CD4-positive, alpha-beta T cell treated with Interferon gamma for 1 hour (primary cell): ENCODE measurements around the gene TLR9.

Experiments used
- DNase-seq: peaks from one replicate; pipeline ENCODE4 v3.0.0-alpha.2; 2020

Gene TLR9

GRCh38 chr3:52215351-52215750 lies 10.1 kb downstream of the TLR9 start:
- DNase-seq, result no peak

- DNase-seq, result no peak
Observed at GRCh38 chr3:52213901-52214300, 11.5 kb downstream of the TLR9 start.

GRCh38 chr3:52213005-52213404 lies 12.4 kb downstream of the TLR9 start:
- no peak for DNase-seq

- DNase-seq, result no peak
Observed at GRCh38 chr3:52211268-52211891, 14.1 kb downstream of the TLR9 start.

- DNase-seq, result no peak
Observed at GRCh38 chr3:52210550-52211046, 14.8 kb downstream of the TLR9 start.

GRCh38 chr3:52210037-52210436 lies 15.4 kb downstream of the TLR9 start:
- DNase-seq, result no peak

- no peak for DNase-seq
Observed at GRCh38 chr3:52208556-52208955, 16.9 kb downstream of the TLR9 start.

- no peak for DNase-seq
Observed at GRCh38 chr3:52205727-52206372, 19.6 kb downstream of the TLR9 start.

- no peak for DNase-seq
Observed at GRCh38 chr3:52204337-52205073, 20.9 kb downstream of the TLR9 start.

- DNase-seq, result no peak
Observed at GRCh38 chr3:52203701-52204100, 21.7 kb downstream of the TLR9 start.

- DNase-seq, result no peak
Observed at GRCh38 chr3:52202384-52203077, 22.9 kb downstream of the TLR9 start.

- DNase-seq, result no peak
Observed at GRCh38 chr3:52200981-52201679, 24.3 kb downstream of the TLR9 start.

GRCh38 chr3:52198643-52199608 lies 26.5 kb downstream of the TLR9 start:
- no peak for DNase-seq

- DNase-seq, result peak; percentile 93
Observed at GRCh38 chr3:52197842-52198625, 27.4 kb downstream of the TLR9 start, which contains the start of gene ALAS1. TSS of gene ALAS1 (plus strand) at chr3:52198160. CDS start at chr3:52199242, 1,082 bp downstream.

GRCh38 chr3:52197499-52197841 lies 28.0 kb downstream of the TLR9 start:
- DNase-seq, result no peak

GRCh38 chr3:52196977-52197376 lies 28.5 kb downstream of the TLR9 start:
- no peak for DNase-seq

GRCh38 chr3:52195823-52196331 lies 29.6 kb downstream of the TLR9 start:
- no peak for DNase-seq

- DNase-seq, result no peak
Observed at GRCh38 chr3:52195291-52195597, 30.2 kb downstream of the TLR9 start.

- DNase-seq, result no peak
Observed at GRCh38 chr3:52194485-52195290, 30.8 kb downstream of the TLR9 start.

- no peak for DNase-seq
Observed at GRCh38 chr3:52193065-52193464, 32.4 kb downstream of the TLR9 start.
